ENCODE results near the gene ID3.

Gene ID3

GRCh38 chr1:23559136-23559984 is at the start of gene ID3:
ID3 (minus strand) TSS chr1:23559501; CDS start chr1:23559426, 75 bp downstream.
- peak; percentile 45 for DNase-seq

- no peak for DNase-seq
Observed at GRCh38 chr1:23607944-23608343, 48.6 kb upstream of the ID3 start.

GRCh38 chr1:23601968-23602876 is 42.9 kb upstream of the ID3 start:
- no peak for DNase-seq

GRCh38 chr1:23601135-23601967 is 42.0 kb upstream of the ID3 start:
- no peak for DNase-seq

DNA sequence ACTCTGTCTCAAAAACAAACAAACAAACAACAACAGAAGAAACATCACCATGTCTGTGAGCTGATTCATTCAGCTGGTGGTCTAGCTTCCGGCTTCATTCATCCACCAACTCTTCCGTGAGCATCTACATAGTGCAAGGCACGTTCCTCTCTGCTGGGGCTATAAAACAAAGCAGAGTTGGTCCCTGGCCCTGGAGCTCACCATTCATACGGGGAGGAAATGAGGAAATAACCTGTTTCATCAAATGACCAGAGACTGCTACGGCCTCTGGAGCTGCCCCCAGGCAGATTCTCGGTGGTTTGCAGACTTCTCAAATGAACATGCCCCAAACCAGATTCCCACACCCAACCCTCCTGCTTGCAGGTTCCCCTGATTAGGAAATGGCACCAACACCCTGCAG is 41.0 kb upstream of the ID3 start:
- DNase-seq = no peak

GRCh38 chr1:23599125-23599524 is 39.8 kb upstream of the ID3 start:
- no peak for DNase-seq

DNA sequence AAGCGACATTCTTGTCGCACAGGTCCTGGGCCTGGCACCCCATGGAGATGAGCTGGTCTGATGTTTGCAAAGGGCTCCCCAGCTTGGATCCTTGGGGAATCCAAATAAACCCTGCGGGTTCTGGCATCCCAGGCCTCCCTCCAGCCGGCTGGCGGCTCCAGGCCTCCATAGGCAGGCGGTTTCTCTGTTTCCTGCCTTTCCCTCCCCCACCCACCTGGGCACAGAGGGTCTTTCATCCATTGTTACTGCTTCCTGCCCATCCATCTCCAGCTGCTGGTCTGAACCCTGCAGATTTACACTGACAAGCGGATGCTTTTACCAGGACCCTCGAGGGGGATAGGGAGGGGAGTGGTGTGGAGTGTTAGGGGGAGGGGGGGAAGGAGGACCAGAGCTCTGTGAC is 39.1 kb upstream of the ID3 start:
- DNase-seq = no peak

GRCh38 chr1:23597635-23598388 is 38.5 kb upstream of the ID3 start:
- peak; percentile 49 for DNase-seq

- no peak for DNase-seq
Observed at GRCh38 chr1:23596382-23597358, 37.4 kb upstream of the ID3 start.

DNA sequence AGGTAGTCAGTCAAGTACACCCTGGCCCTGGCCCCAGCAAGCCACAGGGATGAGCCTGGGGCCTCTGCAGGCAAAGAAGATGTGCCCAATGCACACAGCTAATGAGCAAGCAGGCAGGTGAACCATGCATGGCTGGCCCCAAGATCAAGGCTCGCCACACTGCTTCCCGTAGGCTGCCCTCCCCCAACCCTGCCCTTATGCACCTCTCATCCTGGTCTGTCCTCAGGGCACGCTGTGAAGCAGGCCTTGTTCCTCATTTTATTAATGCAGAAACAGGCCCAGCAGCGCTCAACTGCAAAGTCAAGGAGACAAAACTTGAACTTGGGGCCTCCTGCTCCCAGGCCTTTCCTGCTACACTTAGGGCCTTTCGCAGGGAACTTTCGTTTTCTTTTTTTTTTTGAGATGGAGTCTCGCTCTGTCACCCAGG is 35.6 kb upstream of the ID3 start:
- no peak for DNase-seq

DNA sequence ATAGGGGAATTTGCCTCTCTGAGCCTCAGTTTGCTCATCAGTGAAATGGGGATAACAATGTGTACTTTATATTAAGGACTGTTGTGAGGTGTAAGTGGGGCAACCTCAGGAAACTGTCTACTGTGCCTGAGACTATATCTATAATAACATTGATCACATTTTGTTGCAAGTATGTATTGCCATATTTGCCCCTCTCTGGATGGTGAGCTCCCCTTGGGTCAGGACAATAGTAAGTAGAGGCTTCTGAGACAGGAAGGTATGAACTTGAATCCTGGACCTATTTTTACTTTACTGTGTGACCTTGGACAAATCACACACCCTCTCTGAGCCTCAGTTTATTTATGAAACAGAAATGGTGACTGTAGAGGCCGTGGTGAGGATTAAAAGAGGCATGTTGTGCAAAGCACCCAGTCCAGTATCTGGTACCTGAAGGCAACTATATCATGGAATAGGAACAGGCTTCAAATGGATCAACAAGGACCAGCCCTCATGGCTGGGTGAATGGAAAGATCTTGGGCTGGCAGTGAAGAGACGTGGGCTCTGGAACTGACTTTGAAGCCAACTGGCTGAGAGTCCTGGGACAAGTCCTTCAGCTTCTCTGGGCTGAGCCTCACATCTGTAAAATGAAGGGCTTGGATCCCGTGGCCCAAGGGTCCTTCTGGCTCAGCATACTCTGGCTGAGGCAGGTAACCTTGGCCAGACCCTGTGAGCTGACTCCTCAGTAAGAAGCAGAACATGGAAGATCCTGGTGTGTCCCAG is 35.0 kb upstream of the ID3 start:
- DNase-seq = no peak

DNA sequence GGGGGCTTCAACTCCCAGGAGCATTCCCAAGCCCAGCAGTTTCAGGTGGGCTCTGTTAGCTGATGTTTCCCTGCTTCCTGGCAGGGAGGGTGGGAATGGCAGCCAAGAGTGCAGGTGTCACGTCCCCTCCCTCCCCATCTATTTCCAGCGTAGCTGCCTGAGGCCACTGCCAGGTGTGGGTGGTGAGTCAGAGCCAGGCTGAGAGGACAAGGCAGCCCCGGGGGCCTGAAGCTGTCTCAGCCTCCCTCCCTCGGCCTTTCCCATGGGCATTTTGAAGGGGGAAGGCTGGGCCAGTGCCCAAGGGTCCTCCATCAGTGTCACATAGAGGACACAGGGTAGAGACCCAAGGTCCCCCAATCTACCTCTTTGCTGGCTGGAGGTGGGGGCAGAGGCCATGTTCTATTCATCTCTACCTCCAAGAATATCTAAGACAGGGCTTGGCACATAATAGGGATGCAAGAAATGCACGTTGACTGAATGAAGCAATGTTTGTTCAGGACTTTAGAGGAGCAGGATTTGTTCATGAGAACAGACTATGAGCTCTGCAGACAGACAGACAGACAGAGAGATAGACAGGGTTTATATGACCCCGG is 34.4 kb upstream of the ID3 start:
- no peak for DNase-seq

- DNase-seq = no peak
Observed at GRCh38 chr1:23593042-23593521, 33.8 kb upstream of the ID3 start.

GRCh38 chr1:23592209-23592892 is 33.0 kb upstream of the ID3 start:
- DNase-seq = peak; percentile 74

GRCh38 chr1:23591460-23592208 is 32.3 kb upstream of the ID3 start:
- DNase-seq = peak; percentile 66

DNA sequence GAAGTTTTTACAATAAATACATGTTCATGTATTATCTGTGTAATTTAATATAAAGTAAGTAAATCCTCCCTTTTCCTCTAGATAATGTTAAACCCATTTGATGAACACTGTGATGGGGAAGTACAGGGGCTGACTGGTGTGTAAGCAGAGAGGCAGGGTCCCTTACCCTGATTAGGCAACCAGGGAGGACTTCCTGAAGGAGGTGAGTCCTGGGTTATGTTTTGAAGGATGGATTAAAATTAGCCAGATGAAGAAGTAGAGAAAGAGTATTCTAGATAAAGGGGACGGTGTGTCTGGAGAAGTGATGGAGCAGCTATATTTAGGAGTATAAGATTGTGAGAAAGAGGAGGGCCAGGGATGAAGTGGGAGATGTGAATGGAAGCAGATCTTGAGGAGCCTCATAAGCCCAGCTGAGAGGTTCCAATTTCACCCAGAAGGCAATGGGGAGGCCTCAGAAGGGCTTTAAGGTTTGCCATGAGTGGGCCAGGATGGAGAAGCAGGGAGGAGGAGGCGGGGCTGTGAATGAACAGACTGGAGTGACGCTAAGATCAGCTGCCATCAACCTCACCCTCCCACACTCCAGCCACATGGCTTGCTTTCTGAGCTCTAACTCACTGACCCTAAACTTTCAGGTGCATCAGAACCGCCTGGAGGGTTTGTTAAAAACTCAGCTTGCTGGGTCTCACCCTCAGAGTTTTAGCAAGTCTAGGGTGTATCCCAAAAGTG is 30.9 kb upstream of the ID3 start:
- peak; percentile 65 for DNase-seq

DNA sequence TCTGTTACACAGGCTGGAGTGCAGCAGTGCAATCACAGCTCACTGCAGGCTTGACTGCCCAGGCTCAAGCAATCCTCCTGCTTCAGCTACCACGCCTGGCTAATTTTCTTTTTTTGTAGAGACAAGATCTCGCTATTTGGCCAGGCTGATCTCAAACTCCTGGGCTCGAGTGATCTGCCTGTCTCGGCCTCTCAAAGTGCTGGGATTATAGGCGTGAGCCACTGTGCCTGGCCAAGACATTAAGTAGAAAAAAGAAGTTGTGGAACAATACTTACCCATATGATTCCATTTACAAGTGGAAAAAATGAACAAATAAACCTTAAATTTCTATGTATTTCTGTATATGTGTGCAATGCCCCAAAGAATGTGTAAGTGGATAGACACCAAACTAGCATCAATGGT is 30.3 kb upstream of the ID3 start:
- DNase-seq = no peak
